Measurements from ENCODE around the gene LCE1F.

The LCE1F gene

GRCh38 chr1:152776361-152776760 lies 1.4 kb downstream of the LCE1F start:
- DNase-seq (ENCODE audit: low spot score), result no peak

GRCh38 chr1:152777510-152778137 lies 2.7 kb downstream of the LCE1F start:
- DNase-seq (ENCODE audit: low spot score), result no peak

GRCh38 chr1:152783095-152783494 lies 8.2 kb downstream of the LCE1F start:
- no peak for DNase-seq (ENCODE audit: low spot score)

- no peak for DNase-seq (ENCODE audit: low spot score)
Observed at GRCh38 chr1:152786077-152786476, 11.1 kb downstream of the LCE1F start, which contains the start of gene LCE1E. TSS of gene LCE1E (plus strand) at chr1:152786257. CDS start at chr1:152787300, 1,043 bp downstream.

DNA sequence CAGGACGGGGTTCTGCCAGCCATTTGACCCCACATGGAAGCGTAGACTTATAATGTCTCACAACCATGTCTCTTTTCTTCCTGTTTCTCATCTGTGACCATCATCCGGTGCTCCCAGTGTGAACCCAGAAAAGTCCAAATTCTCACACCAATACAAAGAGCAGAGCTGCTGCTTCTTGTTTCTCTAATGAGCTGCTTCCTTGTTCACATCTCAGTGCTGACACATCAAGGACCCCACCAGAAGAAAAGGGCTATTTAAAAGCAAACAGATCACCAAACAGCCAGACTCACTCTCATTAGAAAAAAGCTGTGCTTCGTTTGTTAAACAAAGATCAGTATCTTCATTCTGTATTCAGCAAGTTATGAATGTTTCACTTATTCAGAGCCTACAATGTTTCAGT lies 20.7 kb downstream of the LCE1F start:
- DNase-seq (ENCODE audit: low spot score), result no peak

DNA sequence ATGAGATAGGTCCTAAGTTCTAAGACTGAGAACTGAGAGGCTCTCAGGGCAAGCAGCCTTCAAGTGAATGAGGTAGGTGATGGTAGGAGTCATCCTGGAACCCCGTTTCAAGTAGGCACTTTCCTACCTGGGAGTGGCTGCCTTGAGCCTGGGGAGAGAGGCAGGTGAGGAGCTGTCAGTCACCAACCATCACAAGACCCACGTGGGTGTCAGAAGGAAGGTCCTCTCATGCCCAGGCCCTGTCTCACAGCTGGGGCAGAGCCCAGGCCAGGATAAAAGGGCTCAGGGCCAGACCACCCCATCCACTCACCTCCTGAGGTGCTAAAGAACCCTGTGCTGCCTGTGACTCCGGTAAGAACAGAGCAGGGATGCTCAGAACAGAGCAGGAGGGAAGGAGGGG lies 21.5 kb downstream of the LCE1F start, which contains the start of gene LCE1D:
Gene LCE1D, plus strand, starts transcription at position 301 of the 400 bp plus-strand sequence. CDS start 1,074 bp downstream, outside the sequence.
- DNase-seq (ENCODE audit: low spot score), result no peak

DNA sequence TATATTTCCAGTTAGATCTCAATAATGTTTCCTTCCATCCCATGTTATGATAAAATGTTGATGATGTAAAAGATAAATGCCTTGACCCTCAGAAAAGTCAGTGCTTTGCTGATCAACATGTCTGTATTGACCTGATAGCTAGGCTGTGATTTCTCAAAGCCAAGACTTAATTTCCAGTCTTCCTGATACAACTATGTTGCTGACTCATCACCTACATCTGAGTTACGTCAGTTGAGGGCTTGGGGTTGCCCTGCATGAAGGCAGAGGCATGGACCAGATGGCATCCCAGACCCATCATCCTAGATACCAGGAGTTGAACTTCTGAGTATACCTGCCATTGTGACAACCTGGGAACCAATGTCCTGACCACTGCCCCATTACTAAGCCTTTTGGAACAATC lies 26.4 kb downstream of the LCE1F start:
- DNase-seq (ENCODE audit: low spot score), result no peak

- DNase-seq (ENCODE audit: low spot score), result no peak
Observed at GRCh38 chr1:152806576-152806975, 31.6 kb downstream of the LCE1F start, which contains the start of gene LCE1C. TSS of gene LCE1C (minus strand) at chr1:152806651. CDS start at chr1:152805478, 1,173 bp downstream.

DNA sequence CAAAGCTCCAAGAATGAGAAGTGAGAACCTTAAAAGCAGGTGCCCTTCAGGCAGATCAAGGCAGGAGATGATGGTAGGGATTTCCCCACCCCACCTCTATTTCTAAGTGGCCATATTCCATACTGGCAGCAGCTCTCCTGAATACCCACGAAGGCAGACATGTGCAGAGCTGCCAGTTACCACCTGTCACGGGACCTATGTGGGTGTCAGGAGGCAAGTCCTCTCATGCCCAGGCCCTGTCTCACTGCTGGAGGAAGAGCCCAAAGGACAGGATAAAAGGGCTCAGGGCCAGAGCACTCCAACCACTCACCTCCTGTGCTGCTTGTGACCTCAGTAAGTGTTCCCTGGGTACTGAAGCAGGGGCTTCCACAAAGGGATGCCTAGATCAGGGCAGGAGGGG lies 36.1 kb downstream of the LCE1F start:
- no peak for DNase-seq (ENCODE audit: low spot score)

GRCh38 chr1:152811671-152812070 lies 36.7 kb downstream of the LCE1F start, which contains the start of gene LCE1B:
TSS of gene LCE1B (plus strand) at chr1:152811971. CDS start at chr1:152812447, 476 bp downstream.
- no peak for DNase-seq (ENCODE audit: low spot score)

DNA sequence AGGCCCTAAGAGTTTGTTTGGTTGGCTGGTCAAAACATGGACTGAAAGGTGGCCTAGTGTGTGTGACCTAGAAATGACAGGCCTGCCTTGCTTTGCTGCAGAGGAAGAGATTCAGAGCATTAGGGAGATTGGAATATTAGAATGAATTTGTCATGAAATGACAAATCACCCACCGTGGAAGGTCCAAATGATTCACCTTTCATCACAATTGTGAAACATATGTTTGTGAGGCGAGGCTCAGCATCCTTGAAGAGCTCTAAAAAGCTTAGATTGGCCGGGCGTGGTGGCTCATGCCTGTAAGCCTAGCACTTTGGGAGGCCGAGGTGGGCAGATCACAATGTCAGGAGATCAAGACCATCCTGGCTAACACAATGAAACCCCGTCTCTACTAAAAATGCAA lies 42.4 kb downstream of the LCE1F start:
- DNase-seq (ENCODE audit: low spot score), result no peak

DNA sequence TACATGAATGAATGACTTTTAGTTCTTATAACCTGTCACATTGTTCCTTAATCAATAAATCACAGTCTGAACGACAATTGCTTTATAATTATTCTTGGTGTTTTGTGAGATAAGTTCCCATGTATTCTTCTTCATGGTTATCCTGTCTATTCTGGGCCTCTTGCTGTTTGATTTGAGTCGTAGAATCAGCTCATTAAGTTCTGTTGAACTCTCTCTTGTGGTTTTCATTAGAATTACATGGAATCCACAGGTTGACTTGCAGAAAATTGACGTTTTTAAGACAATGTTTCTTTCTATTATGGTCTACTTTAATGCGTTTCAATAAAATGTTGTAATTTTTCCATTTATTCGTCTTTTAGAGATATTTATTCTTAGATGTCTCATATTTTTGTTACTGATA lies 48.4 kb downstream of the LCE1F start:
- no peak for DNase-seq (ENCODE audit: low spot score)

GRCh38 chr1:152824964-152825363 lies 50.0 kb downstream of the LCE1F start:
- DNase-seq (ENCODE audit: low spot score), result no peak

Data from AG20443 (cell line).